Liver (tissue), 9 donors: Measurements from ENCODE around the gene SCAI. TPM values are rescaled to one million over a fixed set of nuclear protein-coding genes. Genes with fewer than 3 reads are reported as not detected.
"Not testable (repeated sequence)": the region's sequence is repeated elsewhere in the genome, so short reads cannot be mapped to it uniquely, and the experiment has no call there.

Experiments used
- DNase-seq: peaks from one replicate; pipeline ENCODE4 v3.0.0-alpha.2; 2017; ENCODE audit warnings: low spot score
- H3K27ac ChIP-seq, 2 donors: one replicate each; pipeline ENCODE4 v1.7.0; 2013; ENCODE audit warnings: inconsistent platforms in 2 of 2, low read length in 2 of 2, control low read depth in 1 of 2, low read depth in 1 of 2, mild to moderate bottlenecking in 1 of 2
- H3K27me3 ChIP-seq, 4 donors: one replicate each; pipeline versions ENCODE4 v1.6.1 to v1.7.0; 2013; ENCODE audit warnings: low read length in 3 of 4, inconsistent platforms in 1 of 4, mild to moderate bottlenecking in 1 of 4, moderate library complexity in 1 of 4; ENCODE audit not compliant: control insufficient read depth in 4 of 4, insufficient read depth in 4 of 4
- H3K36me3 ChIP-seq, 4 donors: one replicate each; pipeline versions ENCODE4 v1.6.1 to v1.7.0; 2013; ENCODE audit warnings: low read length in 3 of 4, mild to moderate bottlenecking in 3 of 4, low read depth in 1 of 4, moderate library complexity in 1 of 4; ENCODE audit not compliant: control insufficient read depth in 4 of 4, insufficient read depth in 3 of 4
- H3K4me1 ChIP-seq, 4 donors: one replicate each; pipeline versions ENCODE4 v1.6.1 to v1.7.0; 2013; ENCODE audit warnings: low read length in 3 of 4, mild to moderate bottlenecking in 3 of 4, moderate library complexity in 1 of 4; ENCODE audit not compliant: control insufficient read depth in 4 of 4, insufficient read depth in 4 of 4
- H3K4me3 ChIP-seq, 3 donors: one replicate each; pipeline versions ENCODE4 v1.6.1 to v1.7.0; 2013; ENCODE audit warnings: low read length in 3 of 3, control low read depth in 1 of 3, low read depth in 1 of 3, mild to moderate bottlenecking in 1 of 3
- H3K9ac ChIP-seq, 2 donors: one replicate each; pipeline ENCODE4 v1.7.0; 2013; ENCODE audit warnings: low read length in 2 of 2, mild to moderate bottlenecking in 2 of 2, moderate library complexity in 2 of 2, control low read depth in 1 of 2, low read depth in 1 of 2
- H3K9me3 ChIP-seq, 4 donors: one replicate each; pipeline versions ENCODE4 v1.6.1 to v1.7.0; 2013; ENCODE audit warnings: low read length in 3 of 4; ENCODE audit not compliant: control insufficient read depth in 4 of 4
- ATF3 ChIP-seq: IDR thresholded peaks from 2 replicates; pipeline ENCODE4 v1.6.1; 2016; ENCODE audit warnings: antibody characterized with exemption
- CTCF ChIP-seq: fragments of 150-350 bp; IDR thresholded peaks from 2 replicates; pipeline ENCODE4 v1.5.1; 2017; ENCODE audit warnings: improper control_type of control experiment, low read depth, low read length; ENCODE audit not compliant: missing input control
- EGR1 ChIP-seq, 2 donors: IDR thresholded peaks; 2 replicates each; pipeline ENCODE4 v1.6.1; 2016 to 2018; ENCODE audit warnings: antibody characterized with exemption in 2 of 2, low read depth in 2 of 2
- FOXA1 ChIP-seq: IDR thresholded peaks from 2 replicates; pipeline ENCODE4 v1.6.1; 2016; ENCODE audit warnings: antibody characterized with exemption
- FOXA2 ChIP-seq: IDR thresholded peaks from 2 replicates; pipeline ENCODE4 v1.6.1; 2016; ENCODE audit warnings: antibody characterized with exemption
- GABPA ChIP-seq, 2 donors: IDR thresholded peaks in 1 of 2; conservative IDR thresholded peaks in 1 of 2; 2 replicates each; pipeline ENCODE4 v1.6.1; 2016; ENCODE audit warnings: antibody characterized with exemption in 2 of 2, mild to moderate bottlenecking in 1 of 2, moderate library complexity in 1 of 2
- HNF4A ChIP-seq, 2 donors: conservative IDR thresholded peaks; 2 replicates each; pipeline ENCODE4 v1.6.1; 2016; ENCODE audit warnings: antibody characterized with exemption in 2 of 2, mild to moderate bottlenecking in 2 of 2
- HNF4G ChIP-seq: IDR thresholded peaks from 2 replicates; pipeline ENCODE4 v1.6.1; 2016; ENCODE audit warnings: antibody characterized with exemption
- MAX ChIP-seq: IDR thresholded peaks from 2 replicates; pipeline ENCODE4 v1.6.1; 2016; ENCODE audit warnings: antibody characterized with exemption
- NR2F2 ChIP-seq: IDR thresholded peaks from 2 replicates; pipeline ENCODE4 v1.6.1; 2016; ENCODE audit warnings: antibody characterized with exemption
- REST ChIP-seq: IDR thresholded peaks from 2 replicates; pipeline ENCODE4 v1.6.1; 2016; ENCODE audit warnings: antibody characterized with exemption, mild to moderate bottlenecking
- RXRA ChIP-seq, 2 donors: IDR thresholded peaks; 2 replicates each; pipeline ENCODE4 v1.6.1; 2017 to 2018; ENCODE audit warnings: antibody characterized with exemption in 2 of 2, mild to moderate bottlenecking in 1 of 2
- SP1 ChIP-seq: IDR thresholded peaks from 2 replicates; pipeline ENCODE4 v1.6.1; 2018; ENCODE audit warnings: antibody characterized with exemption, mild to moderate bottlenecking
- TAF1 ChIP-seq: conservative IDR thresholded peaks from 2 replicates; pipeline ENCODE4 v1.6.1; 2016; ENCODE audit warnings: antibody characterized with exemption, mild to moderate bottlenecking
- ZBTB33 ChIP-seq: IDR thresholded peaks from 2 replicates; pipeline ENCODE4 v1.6.1; 2016; ENCODE audit warnings: antibody characterized with exemption
- WGBS: extraction: QIAGEN DNeasy Blood & Tissue Kit; methylation state at CpG from one replicate; pipeline ENCODE4 v1.1.7; 2013; 5-methylcytosine and 5-hydroxymethylcytosine counted together
- polyA plus RNA-seq, 2 donors: library from polyadenylated mRNA; stranded (reverse) in 1 of 2; unstranded in 1 of 2; fragments of 200-250 nt in 1 of 2; fragments of >200 nt in 1 of 2; fragmentation: Nextera tagmentation in 1 of 2; extraction: Ambion mirVana in 1 of 2; gene quantifications; one replicate each; pipeline versions ENCODE4 v1.2.1 to v1.2.3, GENCODE V29; 2013 to 2015
- total RNA-seq, 2 donors: library from RNA; depleted of rRNA; stranded (reverse); fragments of >200 nt; gene quantifications; one replicate each; pipeline ENCODE4 v1.2.3, GENCODE V29; 2014
- donor health status: healthy.
- donor health status: healthy.
- donor health status: healthy.
- donor health status: healthy.
- donor health status: healthy.

SCAI gene
- total and polyA plus RNA-seq, 4 donors: 0.24 to 5.3 (median 1.6) TPM

GRCh38 chr9:125183054-125183453, 39.7 kb upstream of the SCAI start:
- Histone ChIP-seq H3K4me3 (no peak overlapping the region), H3K9me3 (no peaks in the 10 kb centered on the region), H3K4me1 (peaks cover 6 to 13% (median 11%) of the 10 kb centered on the region in 4 donors), H3K36me3 (no peaks in the 10 kb centered on the region), H3K9ac (no peak overlapping the region), H3K27me3 (no peaks in the 10 kb centered on the region), H3K27ac (no peak overlapping the region)
- WGBS: 53% methylated on average over 2 of the region's 2 CpGs
- TF ChIP-seq CTCF: no peak
- TF ChIP-seq MAX: no peak
- no peak for TF ChIP-seq HNF4A (conservative IDR thresholded peaks at IDR 0.05)
- no peak for TF ChIP-seq GABPA (IDR thresholded peaks at IDR 0.05 in 1 of 2, conservative IDR thresholded peaks at IDR 0.05 in 1 of 2)
- no peak for TF ChIP-seq NR2F2
- TF ChIP-seq RXRA (IDR thresholded peaks at IDR 0.05): no peak
- no peak for TF ChIP-seq FOXA1
- TF ChIP-seq SP1: no peak
- TF ChIP-seq EGR1 (IDR thresholded peaks at IDR 0.05; ENCODE audit: low read depth in 2 of 2): no peak
- TF ChIP-seq REST: no peak
- TF ChIP-seq ATF3: no peak
- no peak for TF ChIP-seq TAF1
- TF ChIP-seq ZBTB33: no peak
- TF ChIP-seq HNF4G: no peak
- TF ChIP-seq FOXA2: no peak
- no peak for DNase-seq

- not testable (repeated sequence) for H3K9ac ChIP-seq, H3K9me3 ChIP-seq, DNase-seq, H3K36me3 ChIP-seq, H3K4me1 ChIP-seq, H3K27me3 ChIP-seq, H3K27ac ChIP-seq, H3K4me3 ChIP-seq
- WGBS: 94% methylated on average over 4 of the region's 4 CpGs
These were observed 38.4 kb upstream of the SCAI start for GRCh38 chr9:125181756-125182155.
